GM12878 (cell line): ENCODE measurements around the gene UBE2E1. TPM values are rescaled to one million over a fixed set of nuclear protein-coding genes. Genes with fewer than 3 reads are reported as not detected.

Experiments
- CUX1 ChIP-seq: IDR thresholded peaks from 2 replicates; pipeline ENCODE4 v1.6.1; 2012; ENCODE audit warnings: improper control_type of control experiment, low read depth, low read length; ENCODE audit not compliant: insufficient replicate concordance
- FOXK2 ChIP-seq: fragments of 450-650 bp; IDR thresholded peaks from 2 replicates; pipeline ENCODE4 v1.6.1; 2017; ENCODE audit warnings: mild to moderate bottlenecking, moderate library complexity
- IKZF1 ChIP-seq: fragments of 450-650 bp; conservative IDR thresholded peaks from 2 replicates; pipeline ENCODE4 v1.6.1; 2017; ENCODE audit warnings: antibody characterized with exemption, mild to moderate bottlenecking
- JUNB ChIP-seq: IDR thresholded peaks from 2 replicates; pipeline ENCODE4 v1.6.1; 2016; ENCODE audit warnings: antibody characterized with exemption, mild to moderate bottlenecking
- MEF2A ChIP-seq: IDR thresholded peaks from 2 replicates; pipeline ENCODE4 v1.6.1; 2011; ENCODE audit warnings: low read depth, mild to moderate bottlenecking, low read length, moderate library complexity; ENCODE audit not compliant: insufficient read depth
- POLR2A ChIP-seq: IDR thresholded peaks from 2 replicates; pipeline ENCODE4 v1.6.1; 2011; ENCODE audit warnings: low read depth, mild to moderate bottlenecking, low read length
- PRDM15 ChIP-seq: fragments of 450-650 bp; formaldehyde crosslinking; IDR thresholded peaks from 2 replicates; pipeline ENCODE4 v1.4.0; 2020; ENCODE audit warnings: mild to moderate bottlenecking, moderate library complexity
- RCOR1 ChIP-seq: conservative IDR thresholded peaks from 2 replicates; pipeline ENCODE4 v1.6.1; 2012; ENCODE audit warnings: low read depth, low read length, improper control_type of control experiment
- RELA ChIP-seq: fragments of 450-650 bp; IDR thresholded peaks from 2 replicates; pipeline ENCODE4 v1.8.0; 2014; ENCODE audit warnings: borderline replicate concordance; ENCODE audit not compliant: partially characterized antibody
- SIN3A ChIP-seq: IDR thresholded peaks from 2 replicates; pipeline ENCODE4 v1.6.1; 2012; ENCODE audit warnings: low read depth, low read length, improper control_type of control experiment
- SMAD5 ChIP-seq: IDR thresholded peaks from 2 replicates; pipeline ENCODE4 v1.6.1; 2016; ENCODE audit warnings: antibody characterized with exemption, low read depth
- SMC3 ChIP-seq: IDR thresholded peaks from 2 replicates; pipeline ENCODE4 v1.6.1; 2011; ENCODE audit warnings: low read length, improper control_type of control experiment, borderline replicate concordance
- STAT1 ChIP-seq: fragments of 450-650 bp; conservative IDR thresholded peaks from 2 replicates; pipeline ENCODE4 v1.6.1; 2014; ENCODE audit warnings: antibody characterized with exemption, mild to moderate bottlenecking
- WRNIP1 ChIP-seq: IDR thresholded peaks from 2 replicates; pipeline ENCODE4 v1.6.1; 2011; ENCODE audit warnings: low read depth, low read length, improper control_type of control experiment, borderline replicate concordance
- ZNF384 ChIP-seq: IDR thresholded peaks from 2 replicates; pipeline ENCODE4 v1.6.1; 2012; ENCODE audit warnings: low read depth, mild to moderate bottlenecking, low read length, improper control_type of control experiment, borderline replicate concordance
- ZNF622 ChIP-seq: fragments of 450-650 bp; IDR thresholded peaks from 2 replicates; pipeline ENCODE4 v1.6.1; 2017; ENCODE audit warnings: mild to moderate bottlenecking, inconsistent platforms
- polyA plus RNA-seq, 11 experiments: library from polyadenylated mRNA; depleted of rRNA in 4 of 11; unstranded in 6 of 11; stranded (reverse) in 5 of 11; fragments of >200 nt; fragmentation: Nextera tagmentation in 4 of 11; fragmentation: Illumina TruSeq in 1 of 11; extraction: Ambion mirVana in 4 of 11; extraction: Trizol in 1 of 11; gene quantifications; 1 replicate in 1 of 11; 2 replicates in 10 of 11; pipeline versions ENCODE4 v1.2.1 to v1.2.3, GENCODE V29; 2011 to 2016; ENCODE audit warnings: inconsistent platforms in 2 of 11, missing spikeins in 2 of 11, low read depth in 1 of 11
- total RNA-seq, 4 experiments: library from RNA; depleted of rRNA in 3 of 4; stranded (reverse); fragments of >200 nt in 3 of 4; fragmentation: Illumina TruSeq in 1 of 4; extraction: Trizol in 1 of 4; gene quantifications; 2 replicates each; pipeline versions ENCODE4 v1.2.1 to v1.2.3, GENCODE V29; 2013 to 2021
- TF ChIP-seq, protein P1 (sequence below): fragments of 450-650 bp; IDR thresholded peaks from 2 replicates; pipeline ENCODE4 v1.6.1; 2017; ENCODE audit warnings: mild to moderate bottlenecking, low read depth, inconsistent platforms; ENCODE audit not compliant: poor library complexity, severe bottlenecking
- TF ChIP-seq, protein P2 (sequence below): fragments of 450-650 bp; IDR thresholded peaks from 2 replicates; pipeline ENCODE4 v1.6.1; 2017; ENCODE audit warnings: mild to moderate bottlenecking

Gene UBE2E1
- total and polyA plus RNA-seq, 10 of the 15 experiments (the other 5 are each of a cell fraction or from before 2014, with no cell fraction given) = 18.7 to 425 (median 147) TPM

GRCh38 chr3:23830869-23831484 is 25.2 kb downstream of the UBE2E1 start (continued):
- TF ChIP-seq PRDM15 (CRISPR knock-in tag) = no peak
- TF ChIP-seq JUNB = peak; percentile 94
- no peak for TF ChIP-seq WRNIP1
- no peak for TF ChIP-seq POLR2A
- TF ChIP-seq RCOR1 = no peak
- TF ChIP-seq SIN3A = no peak
- no peak for TF ChIP-seq RELA
- TF ChIP-seq SMC3 = no peak
- TF ChIP-seq STAT1 = no peak
- no peak for TF ChIP-seq SMAD5
- TF ChIP-seq, protein P1, sequence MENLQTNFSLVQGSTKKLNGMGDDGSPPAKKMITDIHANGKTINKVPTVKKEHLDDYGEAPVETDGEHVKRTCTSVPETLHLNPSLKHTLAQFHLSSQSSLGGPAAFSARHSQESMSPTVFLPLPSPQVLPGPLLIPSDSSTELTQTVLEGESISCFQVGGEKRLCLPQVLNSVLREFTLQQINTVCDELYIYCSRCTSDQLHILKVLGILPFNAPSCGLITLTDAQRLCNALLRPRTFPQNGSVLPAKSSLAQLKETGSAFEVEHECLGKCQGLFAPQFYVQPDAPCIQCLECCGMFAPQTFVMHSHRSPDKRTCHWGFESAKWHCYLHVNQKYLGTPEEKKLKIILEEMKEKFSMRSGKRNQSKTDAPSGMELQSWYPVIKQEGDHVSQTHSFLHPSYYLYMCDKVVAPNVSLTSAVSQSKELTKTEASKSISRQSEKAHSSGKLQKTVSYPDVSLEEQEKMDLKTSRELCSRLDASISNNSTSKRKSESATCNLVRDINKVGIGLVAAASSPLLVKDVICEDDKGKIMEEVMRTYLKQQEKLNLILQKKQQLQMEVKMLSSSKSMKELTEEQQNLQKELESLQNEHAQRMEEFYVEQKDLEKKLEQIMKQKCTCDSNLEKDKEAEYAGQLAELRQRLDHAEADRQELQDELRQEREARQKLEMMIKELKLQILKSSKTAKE = peak; percentile 81
- no peak for TF ChIP-seq FOXK2
- TF ChIP-seq ZNF384 = no peak
- peak; percentile 78 for TF ChIP-seq IKZF1
- TF ChIP-seq, protein P2, sequence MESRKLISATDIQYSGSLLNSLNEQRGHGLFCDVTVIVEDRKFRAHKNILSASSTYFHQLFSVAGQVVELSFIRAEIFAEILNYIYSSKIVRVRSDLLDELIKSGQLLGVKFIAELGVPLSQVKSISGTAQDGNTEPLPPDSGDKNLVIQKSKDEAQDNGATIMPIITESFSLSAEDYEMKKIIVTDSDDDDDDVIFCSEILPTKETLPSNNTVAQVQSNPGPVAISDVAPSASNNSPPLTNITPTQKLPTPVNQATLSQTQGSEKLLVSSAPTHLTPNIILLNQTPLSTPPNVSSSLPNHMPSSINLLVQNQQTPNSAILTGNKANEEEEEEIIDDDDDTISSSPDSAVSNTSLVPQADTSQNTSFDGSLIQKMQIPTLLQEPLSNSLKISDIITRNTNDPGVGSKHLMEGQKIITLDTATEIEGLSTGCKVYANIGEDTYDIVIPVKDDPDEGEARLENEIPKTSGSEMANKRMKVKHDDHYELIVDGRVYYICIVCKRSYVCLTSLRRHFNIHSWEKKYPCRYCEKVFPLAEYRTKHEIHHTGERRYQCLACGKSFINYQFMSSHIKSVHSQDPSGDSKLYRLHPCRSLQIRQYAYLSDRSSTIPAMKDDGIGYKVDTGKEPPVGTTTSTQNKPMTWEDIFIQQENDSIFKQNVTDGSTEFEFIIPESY = no peak
- TF ChIP-seq MEF2A = peak; percentile 25; the same call in 1 of the 2 replicates
- TF ChIP-seq CUX1 = no peak
- no peak for TF ChIP-seq ZNF622
